Measurements from ENCODE around the gene IGF2R.

DNA sequence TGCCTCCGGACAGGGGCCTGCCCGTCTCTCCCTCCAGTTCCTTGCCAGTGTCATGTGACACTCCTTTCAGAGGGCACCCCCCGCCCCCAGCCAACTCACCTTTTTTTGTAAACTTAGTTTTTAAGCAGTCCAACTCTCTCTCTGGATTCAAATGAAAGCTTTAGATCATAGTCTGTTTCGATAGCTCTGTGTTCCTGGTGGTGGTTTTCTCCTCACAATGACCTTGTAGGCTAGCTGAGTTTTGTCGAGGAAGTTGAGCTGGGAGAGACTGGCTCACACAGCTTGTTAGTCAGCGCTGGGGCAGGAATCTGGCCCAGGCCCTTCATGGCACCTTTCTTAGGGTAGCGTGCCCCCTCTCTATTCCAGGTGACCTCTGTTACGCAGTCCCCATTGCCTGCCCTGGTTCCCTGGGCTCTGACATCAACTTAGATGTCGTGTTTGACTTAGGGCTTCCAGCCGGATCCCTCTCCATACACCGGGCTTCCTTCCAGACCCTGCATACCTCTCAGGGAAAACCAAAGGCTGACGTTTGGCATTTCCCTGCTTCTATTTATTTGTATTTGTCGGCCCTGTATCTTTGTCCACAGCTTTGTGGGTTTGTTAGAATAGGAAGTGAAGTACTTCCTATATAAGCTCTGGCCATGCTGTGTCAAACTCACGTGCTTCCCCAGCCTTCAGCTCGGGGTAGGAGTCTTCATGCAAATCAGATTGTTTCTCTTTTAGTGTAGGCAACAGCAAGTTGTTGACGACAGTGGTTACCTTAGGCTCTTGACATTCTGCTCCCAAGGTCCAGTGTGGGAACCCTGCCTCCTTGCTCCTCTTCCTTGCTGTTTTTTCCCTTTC is 12.7 kb downstream of the IGF2R start:
- TF ChIP-seq EZH2phosphoT487 (IDR thresholded peaks at IDR 0.05; ENCODE audit: borderline replicate concordance, low read length) = no peak
- TF ChIP-seq, protein P1, sequence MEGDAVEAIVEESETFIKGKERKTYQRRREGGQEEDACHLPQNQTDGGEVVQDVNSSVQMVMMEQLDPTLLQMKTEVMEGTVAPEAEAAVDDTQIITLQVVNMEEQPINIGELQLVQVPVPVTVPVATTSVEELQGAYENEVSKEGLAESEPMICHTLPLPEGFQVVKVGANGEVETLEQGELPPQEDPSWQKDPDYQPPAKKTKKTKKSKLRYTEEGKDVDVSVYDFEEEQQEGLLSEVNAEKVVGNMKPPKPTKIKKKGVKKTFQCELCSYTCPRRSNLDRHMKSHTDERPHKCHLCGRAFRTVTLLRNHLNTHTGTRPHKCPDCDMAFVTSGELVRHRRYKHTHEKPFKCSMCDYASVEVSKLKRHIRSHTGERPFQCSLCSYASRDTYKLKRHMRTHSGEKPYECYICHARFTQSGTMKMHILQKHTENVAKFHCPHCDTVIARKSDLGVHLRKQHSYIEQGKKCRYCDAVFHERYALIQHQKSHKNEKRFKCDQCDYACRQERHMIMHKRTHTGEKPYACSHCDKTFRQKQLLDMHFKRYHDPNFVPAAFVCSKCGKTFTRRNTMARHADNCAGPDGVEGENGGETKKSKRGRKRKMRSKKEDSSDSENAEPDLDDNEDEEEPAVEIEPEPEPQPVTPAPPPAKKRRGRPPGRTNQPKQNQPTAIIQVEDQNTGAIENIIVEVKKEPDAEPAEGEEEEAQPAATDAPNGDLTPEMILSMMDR (conservative IDR thresholded peaks at IDR 0.05; ENCODE audit: low read depth, low read length) = no peak
